IPS-18c (cell line): ENCODE measurements around the gene KAT7.
A peak's percentile ranks its signal among the peaks of the same experiment; 100 is the strongest.

Source experiments
- H3K4me3 ChIP-seq: 2 replicates; pipeline ENCODE4 v1.7.0; 2013; ENCODE audit warnings: low read depth, mild to moderate bottlenecking, low read length, moderate library complexity; ENCODE audit not compliant: insufficient read depth
- H3K9me3 ChIP-seq: one replicate; pipeline ENCODE4 v1.6.1; 2013; ENCODE audit warnings: mild to moderate bottlenecking, low read length, moderate library complexity; ENCODE audit not compliant: control insufficient read depth, insufficient read depth

KAT7 gene

GRCh38 chr17:49872754-49873377, 84.4 kb downstream of the KAT7 start:
- H3K4me3 ChIP-seq = no peak overlapping the region
- no peaks in the 10 kb centered on the region for H3K9me3 ChIP-seq

GRCh38 chr17:49873466-49873865, 85.0 kb downstream of the KAT7 start:
- no peak overlapping the region for H3K4me3 ChIP-seq
- no peaks in the 10 kb centered on the region for H3K9me3 ChIP-seq

GRCh38 chr17:49873926-49874325, 85.4 kb downstream of the KAT7 start:
- Histone ChIP-seq H3K9me3 (no peaks in the 10 kb centered on the region), H3K4me3 (no peak overlapping the region)

- no peaks in the 10 kb centered on the region for H3K9me3 ChIP-seq
Observed at GRCh38 chr17:49874911-49875310, 86.4 kb downstream of the KAT7 start.

GRCh38 chr17:49875685-49876084, 87.2 kb downstream of the KAT7 start:
- Histone ChIP-seq H3K9me3 (no peaks in the 10 kb centered on the region), H3K4me3 (no peak overlapping the region)

More at GRCh38 chr17:49874911-49875310, 86.4 kb downstream of the KAT7 start:
- H3K4me3 ChIP-seq = no peak overlapping the region

GRCh38 chr17:49878931-49879904, 90.7 kb downstream of the KAT7 start:
- Histone ChIP-seq H3K4me3 (no peak overlapping the region), H3K9me3 (no peaks in the 10 kb centered on the region)

- H3K9me3 ChIP-seq = no peaks in the 10 kb centered on the region
- H3K4me3 ChIP-seq = peak overlapping the region; percentile 45
Observed at GRCh38 chr17:49880291-49881053, 92.0 kb downstream of the KAT7 start.

- peak overlapping the region; percentile 45 for H3K4me3 ChIP-seq
- no peaks in the 10 kb centered on the region for H3K9me3 ChIP-seq
Observed at GRCh38 chr17:49881054-49881402, 92.5 kb downstream of the KAT7 start.

GRCh38 chr17:49882434-49882833, 94.0 kb downstream of the KAT7 start:
- H3K9me3 ChIP-seq = no peaks in the 10 kb centered on the region
- no peak overlapping the region for H3K4me3 ChIP-seq
